Uterine smooth muscle cell (primary cell): ENCODE results near the gene OGDHL. TPM values are rescaled to one million over a fixed set of nuclear protein-coding genes. Genes with fewer than 3 reads are reported as not detected.

Experiments used
- total RNA-seq: library from RNA; depleted of rRNA; stranded (reverse); fragments of >200 nt; gene quantifications from 2 replicates; pipeline ENCODE4 v1.2.3, GENCODE V29; 2014

The OGDHL gene
- 0.22 and 0.37 TPM in 2 replicates for total RNA-seq

DNA sequence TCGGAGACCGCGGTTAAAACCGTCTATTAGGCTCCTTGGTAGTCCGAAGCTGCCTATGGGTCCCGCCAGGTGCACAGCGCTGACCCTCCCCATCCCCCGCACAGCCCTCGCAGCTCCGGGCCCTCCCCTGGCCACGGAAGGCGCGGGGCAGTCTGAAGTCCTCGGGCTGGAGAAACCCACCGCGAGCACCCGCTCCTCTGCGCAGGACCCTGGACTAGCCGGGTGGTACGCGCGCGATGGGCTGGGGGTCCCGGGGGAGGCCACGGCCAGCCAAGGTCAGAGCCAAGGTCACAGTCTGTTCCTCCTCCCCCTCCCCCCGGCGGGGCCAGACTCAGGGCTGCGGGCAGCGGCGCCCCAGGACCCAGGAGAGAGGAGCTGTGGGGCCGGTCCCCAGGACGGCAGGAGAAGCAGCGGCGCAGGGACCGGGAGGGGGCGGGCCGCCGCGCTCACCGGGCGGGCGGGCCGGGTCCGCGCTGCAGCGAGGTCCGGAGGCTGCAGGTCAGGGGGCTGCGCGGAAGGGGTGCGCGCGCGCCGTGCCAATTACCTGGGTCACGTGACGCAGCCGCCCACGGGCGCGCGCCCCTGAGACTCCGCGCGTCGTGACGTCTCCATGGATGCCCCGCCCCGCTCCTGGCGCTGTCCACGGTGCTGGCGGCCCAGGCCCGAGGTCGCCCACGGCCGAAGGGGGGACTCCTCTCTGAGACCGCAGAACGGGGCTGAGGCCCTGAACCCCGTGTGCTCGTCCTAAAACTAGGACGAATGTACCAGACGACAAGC lies at the start of gene OGDHL:
Gene OGDHL (minus strand): TSS at position 535 of the 777 bp plus-strand sequence. CDS start 3,731 bp downstream, outside the sequence.

Other genes starting within 250 kb of the OGDHL start
- gene ERCC6, start 223.2 kb downstream of the OGDHL start, total RNA-seq: 12.5 and 18.5 TPM in 2 replicates
- not detected in 2 replicates for gene SLC18A3, start 152.0 kb downstream of the OGDHL start, total RNA-seq
- not detected in 2 replicates for gene CHAT, start 148.3 kb downstream of the OGDHL start, total RNA-seq
- under 0.01 TPM in 1 of 2 replicates, not detected in the other for gene C10orf53, start 82.7 kb downstream of the OGDHL start, total RNA-seq
- gene PARG, start 179.7 kb upstream of the OGDHL start, total RNA-seq: 36.9 and 38.4 TPM in 2 replicates
- 25.4 and 26.8 TPM in 2 replicates for gene TIMM23B, start 179.7 kb upstream of the OGDHL start, total RNA-seq
- 3.1 and 3.2 TPM in 2 replicates for gene AGAP6, start 226.1 kb upstream of the OGDHL start, total RNA-seq